ENCODE results near the gene PRKCH.

PRKCH gene

GRCh38 chr14:61469781-61470180 lies 148.4 kb downstream of the PRKCH start:
- H3K9ac ChIP-seq (ENCODE audit: low read length), result no peak overlapping the region
- no peaks in the 10 kb centered on the region for H3K36me3 ChIP-seq (replicated peaks; ENCODE audit: low read depth, low read length)
- peaks cover 18% of the 10 kb centered on the region for H3K4me1 ChIP-seq (ENCODE audit: low read length)
- no peak overlapping the region for H3K27ac ChIP-seq (ENCODE audit: low read length)
- no peak overlapping the region for H2AFZ ChIP-seq (ENCODE audit: low read depth, low read length)
- no peaks in the 10 kb centered on the region for H4K20me1 ChIP-seq (ENCODE audit: insufficient read depth, low read length)
- TF ChIP-seq, protein P1, sequence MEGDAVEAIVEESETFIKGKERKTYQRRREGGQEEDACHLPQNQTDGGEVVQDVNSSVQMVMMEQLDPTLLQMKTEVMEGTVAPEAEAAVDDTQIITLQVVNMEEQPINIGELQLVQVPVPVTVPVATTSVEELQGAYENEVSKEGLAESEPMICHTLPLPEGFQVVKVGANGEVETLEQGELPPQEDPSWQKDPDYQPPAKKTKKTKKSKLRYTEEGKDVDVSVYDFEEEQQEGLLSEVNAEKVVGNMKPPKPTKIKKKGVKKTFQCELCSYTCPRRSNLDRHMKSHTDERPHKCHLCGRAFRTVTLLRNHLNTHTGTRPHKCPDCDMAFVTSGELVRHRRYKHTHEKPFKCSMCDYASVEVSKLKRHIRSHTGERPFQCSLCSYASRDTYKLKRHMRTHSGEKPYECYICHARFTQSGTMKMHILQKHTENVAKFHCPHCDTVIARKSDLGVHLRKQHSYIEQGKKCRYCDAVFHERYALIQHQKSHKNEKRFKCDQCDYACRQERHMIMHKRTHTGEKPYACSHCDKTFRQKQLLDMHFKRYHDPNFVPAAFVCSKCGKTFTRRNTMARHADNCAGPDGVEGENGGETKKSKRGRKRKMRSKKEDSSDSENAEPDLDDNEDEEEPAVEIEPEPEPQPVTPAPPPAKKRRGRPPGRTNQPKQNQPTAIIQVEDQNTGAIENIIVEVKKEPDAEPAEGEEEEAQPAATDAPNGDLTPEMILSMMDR (IDR thresholded peaks at IDR 0.05; ENCODE audit: low read depth, low read length), result no peak
- no peak for TF ChIP-seq EZH2phosphoT487 (IDR thresholded peaks at IDR 0.05; ENCODE audit: low read depth)
- peaks cover 12% of the 10 kb centered on the region; the same call in 1 of the 2 replicates for H3K27me3 ChIP-seq (ENCODE audit: low read depth, low read length)
- H3K4me2 ChIP-seq (ENCODE audit: low read length), result no peak overlapping the region
- H3K79me2 ChIP-seq (ENCODE audit: low read length), result no peaks in the 10 kb centered on the region
- no peaks in the 10 kb centered on the region for H3K9me3 ChIP-seq (ENCODE audit: insufficient read depth, low read length)
- H3K4me3 ChIP-seq (ENCODE audit: low read length), result no peak overlapping the region

- Histone ChIP-seq H3K9me3 (ENCODE audit: insufficient read depth, low read length) (no peaks in the 10 kb centered on the region), H3K79me2 (ENCODE audit: low read length) (no peaks in the 10 kb centered on the region), H3K4me1 (ENCODE audit: low read length) (peaks cover 18% of the 10 kb centered on the region), H3K36me3 (replicated peaks; ENCODE audit: low read depth, low read length) (no peaks in the 10 kb centered on the region), H3K9ac (ENCODE audit: low read length) (no peak overlapping the region), H3K4me3 (ENCODE audit: low read length) (no peak overlapping the region), H3K4me2 (ENCODE audit: low read length) (peak overlapping the region; percentile 87; the same call in 1 of the 2 replicates), H3K27ac (ENCODE audit: low read length) (no peak overlapping the region), H2AFZ (ENCODE audit: low read depth, low read length) (no peak overlapping the region), H3K27me3 (ENCODE audit: low read depth, low read length) (peaks cover 12% of the 10 kb centered on the region; the same call in 1 of the 2 replicates), H4K20me1 (ENCODE audit: insufficient read depth, low read length) (no peaks in the 10 kb centered on the region)
- TF ChIP-seq, protein P1 (IDR thresholded peaks at IDR 0.05; ENCODE audit: low read depth, low read length), result no peak
- no peak for TF ChIP-seq EZH2phosphoT487 (IDR thresholded peaks at IDR 0.05; ENCODE audit: low read depth)
Measured at GRCh38 chr14:61470261-61470960, 149.0 kb downstream of the PRKCH start.

GRCh38 chr14:61470961-61471293 lies 149.5 kb downstream of the PRKCH start:
- H4K20me1 ChIP-seq (ENCODE audit: insufficient read depth, low read length), result no peaks in the 10 kb centered on the region
- no peak overlapping the region for H2AFZ ChIP-seq (ENCODE audit: low read depth, low read length)
- peak overlapping the region; percentile 78; the same call in 1 of the 2 replicates for H3K4me3 ChIP-seq (ENCODE audit: low read length)
- peaks cover 18% of the 10 kb centered on the region for H3K4me1 ChIP-seq (ENCODE audit: low read length)
- H3K27ac ChIP-seq (ENCODE audit: low read length), result no peak overlapping the region
- H3K9ac ChIP-seq (ENCODE audit: low read length), result no peak overlapping the region
- peak overlapping the region; percentile 87 for H3K4me2 ChIP-seq (ENCODE audit: low read length)
- no peaks in the 10 kb centered on the region for H3K36me3 ChIP-seq (replicated peaks; ENCODE audit: low read depth, low read length)
- H3K79me2 ChIP-seq (ENCODE audit: low read length), result no peaks in the 10 kb centered on the region
- H3K27me3 ChIP-seq (ENCODE audit: low read depth, low read length), result peaks cover 12% of the 10 kb centered on the region; the same call in 1 of the 2 replicates
- no peaks in the 10 kb centered on the region for H3K9me3 ChIP-seq (ENCODE audit: insufficient read depth, low read length)
- TF ChIP-seq, protein P1 (IDR thresholded peaks at IDR 0.05; ENCODE audit: low read depth, low read length), result no peak
- no peak for TF ChIP-seq EZH2phosphoT487 (IDR thresholded peaks at IDR 0.05; ENCODE audit: low read depth)

DNA sequence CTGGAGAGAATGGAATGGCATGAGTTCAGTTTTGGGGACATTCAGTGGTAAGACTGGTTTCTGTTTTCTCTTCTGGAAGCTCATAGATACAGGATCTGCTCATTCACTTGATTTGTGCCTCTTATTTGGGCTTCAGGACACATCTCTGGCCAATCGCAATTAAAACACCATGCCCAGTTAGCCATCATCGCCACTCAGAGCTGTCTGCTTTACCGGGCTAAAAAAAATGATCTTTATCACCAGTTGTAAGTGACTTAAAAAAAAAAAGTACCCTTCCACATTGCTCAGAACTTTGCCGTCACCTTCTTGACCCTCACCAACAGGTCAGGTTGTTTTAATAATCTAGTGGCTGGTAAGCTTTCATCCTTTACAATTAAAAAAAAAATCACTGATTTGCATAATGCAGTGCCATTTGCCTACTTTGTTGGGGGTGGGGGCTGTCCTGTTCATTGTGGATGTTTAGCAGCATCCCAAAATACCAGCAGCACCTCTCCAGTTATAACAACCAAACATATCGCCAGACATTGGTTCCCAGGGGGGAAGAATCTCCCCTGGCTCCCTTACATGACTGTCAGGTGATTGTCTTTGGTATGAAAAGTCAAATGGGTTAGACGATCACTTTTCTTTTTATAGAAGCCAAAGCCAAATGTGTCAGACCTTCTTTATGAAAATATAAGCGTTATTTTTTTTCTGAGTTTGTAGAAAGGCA lies 150.1 kb downstream of the PRKCH start:
- no peaks in the 10 kb centered on the region for H3K9me3 ChIP-seq (ENCODE audit: insufficient read depth, low read length)
- H3K9ac ChIP-seq (ENCODE audit: low read length), result peak overlapping the region; percentile 45
- H3K4me1 ChIP-seq (ENCODE audit: low read length), result peaks cover 22% of the 10 kb centered on the region
- H3K27me3 ChIP-seq (ENCODE audit: low read depth, low read length), result peaks cover 12% of the 10 kb centered on the region; the same call in 1 of the 2 replicates
- peak overlapping the region; percentile 78 for H3K4me3 ChIP-seq (ENCODE audit: low read length)
- no peaks in the 10 kb centered on the region for H3K79me2 ChIP-seq (ENCODE audit: low read length)
- peak overlapping the region; percentile 87 for H3K4me2 ChIP-seq (ENCODE audit: low read length)
- no peaks in the 10 kb centered on the region for H3K36me3 ChIP-seq (replicated peaks; ENCODE audit: low read depth, low read length)
- no peak overlapping the region for H3K27ac ChIP-seq (ENCODE audit: low read length)
- H4K20me1 ChIP-seq (ENCODE audit: insufficient read depth, low read length), result no peaks in the 10 kb centered on the region
- peak overlapping the region; percentile 87 for H2AFZ ChIP-seq (ENCODE audit: low read depth, low read length)
- TF ChIP-seq, protein P1 (IDR thresholded peaks at IDR 0.05; ENCODE audit: low read depth, low read length), result no peak
- no peak for TF ChIP-seq EZH2phosphoT487 (IDR thresholded peaks at IDR 0.05; ENCODE audit: low read depth)
